BE2C (cell line): ENCODE data around the gene EHMT2.
"Not testable (repeated sequence)": the region's sequence is repeated elsewhere in the genome, so short reads cannot be mapped to it uniquely, and the experiment has no call there.

Experiments
- DNase-seq: peaks from one replicate; pipeline ENCODE4 v3.0.0-alpha.2; 2020
- H3K27me3 ChIP-seq: fragments of 250-450 bp; sonication (Bioruptor Pico); 2 replicates; pipeline ENCODE4 v1.5.1; 2020; ENCODE audit warnings: mild to moderate bottlenecking
- H3K36me3 ChIP-seq: fragments of 250-450 bp; sonication (Bioruptor Pico); 2 replicates; pipeline ENCODE4 v1.5.1; 2020; ENCODE audit warnings: mild to moderate bottlenecking
- H3K4me1 ChIP-seq: fragments of 250-450 bp; sonication (Bioruptor Pico); 2 replicates; pipeline ENCODE4 v1.5.1; 2020
- H3K4me3 ChIP-seq: 2 replicates; pipeline ENCODE4 v1.5.1; 2011; ENCODE audit warnings: low read depth, low read length
- H3K9me3 ChIP-seq: fragments of 250-450 bp; sonication (Bioruptor Pico); 2 replicates; pipeline ENCODE4 v1.5.1; 2020
- TF ChIP-seq, protein P1 (sequence below): IDR thresholded peaks from 2 replicates; pipeline ENCODE4 v1.5.1; 2012; ENCODE audit warnings: mild to moderate bottlenecking, low read depth, low read length

The EHMT2 gene

GRCh38 chr6:31871046-31871659 lies 26.3 kb downstream of the EHMT2 start:
- no peaks in the 10 kb centered on the region for H3K27me3 ChIP-seq
- TF ChIP-seq, protein P1, sequence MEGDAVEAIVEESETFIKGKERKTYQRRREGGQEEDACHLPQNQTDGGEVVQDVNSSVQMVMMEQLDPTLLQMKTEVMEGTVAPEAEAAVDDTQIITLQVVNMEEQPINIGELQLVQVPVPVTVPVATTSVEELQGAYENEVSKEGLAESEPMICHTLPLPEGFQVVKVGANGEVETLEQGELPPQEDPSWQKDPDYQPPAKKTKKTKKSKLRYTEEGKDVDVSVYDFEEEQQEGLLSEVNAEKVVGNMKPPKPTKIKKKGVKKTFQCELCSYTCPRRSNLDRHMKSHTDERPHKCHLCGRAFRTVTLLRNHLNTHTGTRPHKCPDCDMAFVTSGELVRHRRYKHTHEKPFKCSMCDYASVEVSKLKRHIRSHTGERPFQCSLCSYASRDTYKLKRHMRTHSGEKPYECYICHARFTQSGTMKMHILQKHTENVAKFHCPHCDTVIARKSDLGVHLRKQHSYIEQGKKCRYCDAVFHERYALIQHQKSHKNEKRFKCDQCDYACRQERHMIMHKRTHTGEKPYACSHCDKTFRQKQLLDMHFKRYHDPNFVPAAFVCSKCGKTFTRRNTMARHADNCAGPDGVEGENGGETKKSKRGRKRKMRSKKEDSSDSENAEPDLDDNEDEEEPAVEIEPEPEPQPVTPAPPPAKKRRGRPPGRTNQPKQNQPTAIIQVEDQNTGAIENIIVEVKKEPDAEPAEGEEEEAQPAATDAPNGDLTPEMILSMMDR = no peak
- H3K36me3 ChIP-seq = no peaks in the 10 kb centered on the region
- no peaks in the 10 kb centered on the region for H3K9me3 ChIP-seq
- no peak overlapping the region for H3K4me3 ChIP-seq
- no peaks in the 10 kb centered on the region for H3K4me1 ChIP-seq
- no peak for DNase-seq

- Histone ChIP-seq H3K36me3 (no peaks in the 10 kb centered on the region), H3K4me3 (no peak overlapping the region), H3K27me3 (no peaks in the 10 kb centered on the region), H3K4me1 (no peaks in the 10 kb centered on the region), H3K9me3 (no peaks in the 10 kb centered on the region)
- DNase-seq = no peak
- TF ChIP-seq, protein P1 = peak; percentile 6; the same call in 1 of the 2 replicates
These were observed 27.0 kb downstream of the EHMT2 start for GRCh38 chr6:31870385-31870921.

DNA sequence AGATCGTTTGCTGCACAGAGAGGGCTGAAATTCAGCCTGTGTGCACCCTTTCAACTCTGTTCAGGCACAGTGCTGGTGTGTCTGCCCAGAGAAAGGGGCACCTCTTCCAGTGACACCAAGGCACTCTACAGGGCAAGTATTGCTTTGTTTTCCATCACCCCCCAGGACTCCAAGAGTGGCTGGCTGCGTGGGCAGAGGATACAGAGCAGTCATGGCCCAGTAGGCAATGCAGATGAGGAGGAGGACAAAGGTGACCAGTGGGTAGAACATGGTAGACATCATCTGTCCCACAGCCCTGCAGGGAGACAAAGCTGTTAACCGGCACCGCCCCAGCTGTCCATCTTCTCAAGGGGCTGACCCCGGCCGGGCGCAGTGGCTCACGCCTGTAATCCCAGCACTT lies 28.2 kb downstream of the EHMT2 start:
- DNase-seq = no peak
- Histone ChIP-seq H3K9me3 (no peaks in the 10 kb centered on the region), H3K4me3 (no peak overlapping the region), H3K36me3 (no peaks in the 10 kb centered on the region), H3K27me3 (no peaks in the 10 kb centered on the region), H3K4me1 (no peaks in the 10 kb centered on the region)
- TF ChIP-seq, protein P1 = no peak

DNA sequence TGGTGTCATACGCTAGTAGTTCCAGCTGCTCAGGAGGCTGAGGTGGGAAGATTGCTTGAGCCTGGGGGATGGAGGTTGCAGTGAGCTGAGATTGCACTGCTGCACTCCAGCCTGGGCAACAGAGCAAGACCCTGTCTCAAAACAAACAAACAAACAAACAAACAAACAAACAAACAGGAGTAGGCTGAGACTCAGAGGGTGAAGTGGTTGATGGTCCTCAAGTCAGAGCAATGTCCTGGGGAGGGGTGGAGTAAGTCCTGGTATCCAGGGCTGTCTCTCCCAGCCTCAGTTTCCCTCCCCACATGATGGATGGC lies 28.9 kb downstream of the EHMT2 start:
- H3K27me3 ChIP-seq, H3K9me3 ChIP-seq, DNase-seq, H3K4me3 ChIP-seq, H3K36me3 ChIP-seq, H3K4me1 ChIP-seq: not testable (repeated sequence)

- no peaks in the 10 kb centered on the region for H3K4me1 ChIP-seq
- TF ChIP-seq, protein P1 = no peak
- no peaks in the 10 kb centered on the region for H3K27me3 ChIP-seq
- no peaks in the 10 kb centered on the region for H3K36me3 ChIP-seq
- no peaks in the 10 kb centered on the region for H3K9me3 ChIP-seq
- no peak for DNase-seq
- no peak overlapping the region for H3K4me3 ChIP-seq
These were observed 32.0 kb downstream of the EHMT2 start for GRCh38 chr6:31865205-31866118.

DNA sequence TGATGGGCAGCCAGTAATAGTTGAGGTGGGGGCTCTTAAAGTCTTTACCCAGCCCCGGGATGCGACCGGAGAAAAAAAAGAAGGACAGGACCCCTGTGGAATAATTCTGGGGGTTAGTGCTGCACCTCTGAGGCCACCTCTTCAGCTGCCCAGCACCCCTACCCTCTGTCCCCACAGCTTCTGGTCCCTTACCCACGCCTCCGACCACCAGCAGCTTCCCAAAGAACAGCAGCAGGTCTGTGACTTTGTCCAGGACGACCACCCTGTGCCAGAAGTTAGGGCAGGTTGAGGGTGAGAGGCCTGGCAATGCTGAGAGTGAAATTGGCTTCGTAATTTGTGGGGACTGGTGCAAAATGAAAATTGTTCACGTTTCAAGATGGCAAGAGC lies 32.7 kb downstream of the EHMT2 start:
- H3K4me1 ChIP-seq = no peaks in the 10 kb centered on the region

GRCh38 chr6:31864123-31864562 lies 33.4 kb downstream of the EHMT2 start:
- not testable (repeated sequence) for H3K9me3 ChIP-seq, H3K27me3 ChIP-seq, H3K4me1 ChIP-seq, H3K36me3 ChIP-seq, DNase-seq
- peak overlapping the region; percentile 74 for H3K4me3 ChIP-seq

More for the DNA sequence above, 32.7 kb downstream of the EHMT2 start:
- H3K9me3 ChIP-seq = no peaks in the 10 kb centered on the region
- no peak for DNase-seq
- no peak overlapping the region for H3K4me3 ChIP-seq
- H3K27me3 ChIP-seq = no peaks in the 10 kb centered on the region
- TF ChIP-seq, protein P1 = no peak
- H3K36me3 ChIP-seq = 0 out of 2 replicates have a peak, but pooled peaks cover 2% of the 10 kb centered on the region
